NCI-H146 treated with DMSO at 0.1 percent for 48 hours (cell line): ENCODE results near the gene APBB2.

Experiments used
- DNase-seq: peaks from one replicate; lab custom pipeline; 2025; ENCODE audit not compliant: unreplicated experiment; lab: John Stamatoyannopoulos, UW

Gene APBB2

GRCh38 chr4:40789771-40790170 lies 424.6 kb downstream of the APBB2 start:
- no peak for DNase-seq

DNA sequence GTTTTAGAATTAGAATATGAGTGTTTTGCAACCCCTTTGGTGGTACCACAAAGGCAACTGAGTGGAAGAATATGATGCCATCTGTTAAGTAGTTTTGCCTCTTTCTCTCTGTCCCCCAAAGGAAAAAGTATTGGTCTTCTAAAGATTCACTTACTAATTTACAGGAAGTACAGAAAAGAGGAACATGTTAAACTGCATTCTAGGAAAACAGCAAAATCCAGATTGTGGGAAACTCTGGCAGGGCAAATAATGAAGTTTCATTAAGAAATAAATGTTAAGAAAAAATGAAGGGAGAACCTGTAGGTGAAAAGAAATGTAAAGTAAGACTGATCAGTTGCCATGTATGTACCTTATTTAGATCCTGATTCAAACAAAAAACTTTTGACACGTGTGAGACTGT lies 425.3 kb downstream of the APBB2 start:
- DNase-seq = no peak

- no peak for DNase-seq
These were observed 426.0 kb downstream of the APBB2 start for GRCh38 chr4:40788331-40788730.

GRCh38 chr4:40785727-40786126 lies 428.6 kb downstream of the APBB2 start:
- no peak for DNase-seq

DNA sequence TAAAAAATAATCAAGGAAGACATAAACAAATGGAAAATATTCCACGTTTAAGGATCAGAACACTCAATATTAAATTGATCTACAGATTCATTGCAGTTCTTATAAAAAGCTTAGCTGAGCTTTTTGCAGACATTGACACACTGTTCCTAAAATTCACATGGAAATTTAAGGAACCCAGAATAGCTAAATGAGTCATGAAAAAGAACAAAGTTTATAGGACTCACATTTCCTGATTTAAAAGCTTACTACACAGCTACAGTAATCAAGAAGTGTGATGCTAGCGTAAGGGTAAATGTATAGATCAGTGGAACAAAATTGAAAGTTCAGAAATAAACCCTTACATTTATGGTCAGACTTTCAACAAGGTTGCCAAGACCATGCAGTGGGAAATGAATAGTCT lies 431.5 kb downstream of the APBB2 start:
- DNase-seq = no peak

GRCh38 chr4:40778090-40778489 lies 436.3 kb downstream of the APBB2 start:
- DNase-seq = no peak

GRCh38 chr4:40769266-40769665 lies 445.1 kb downstream of the APBB2 start:
- DNase-seq = no peak

- DNase-seq = no peak
These were observed 451.1 kb downstream of the APBB2 start for GRCh38 chr4:40763228-40763716.
